Lung (tissue), 12 donors: ENCODE data around the gene ZBED6. TPM values are rescaled to one million over a fixed set of nuclear protein-coding genes. Genes with fewer than 3 reads are reported as not detected.

ENCODE experiments used
- ATAC-seq: fragments of 200-7000 bp; cut with Tn5 transposase; one replicate; pipeline ENCODE4 v1.9.1; 2020; ENCODE audit warnings: moderate number of reproducible peaks; ENCODE audit not compliant: insufficient read depth, low FRiP score
- DNase-seq, 3 donors: peaks; one replicate each; pipeline ENCODE4 v3.0.0-alpha.2; 2013 to 2017
- H3K27ac ChIP-seq, 2 donors: one replicate each; pipeline ENCODE4 v1.5.1; 2013; ENCODE audit warnings: mild to moderate bottlenecking in 2 of 2, moderate library complexity in 2 of 2, control low read depth in 1 of 2, inconsistent platforms in 1 of 2, low read depth in 1 of 2, low read length in 1 of 2
- H3K27me3 ChIP-seq, 3 donors: one replicate each; pipeline ENCODE4 v1.5.1; 2013; ENCODE audit warnings: low read length in 2 of 3; ENCODE audit not compliant: control insufficient read depth in 3 of 3, insufficient read depth in 3 of 3
- H3K36me3 ChIP-seq, 4 donors: one replicate each; pipeline ENCODE4 v1.5.1; 2013; ENCODE audit warnings: low read length in 4 of 4, mild to moderate bottlenecking in 1 of 4, moderate library complexity in 1 of 4; ENCODE audit not compliant: control insufficient read depth in 4 of 4, insufficient read depth in 4 of 4
- H3K4me1 ChIP-seq, 5 donors: one replicate each; pipeline ENCODE4 v1.5.1; 2013; ENCODE audit warnings: low read length in 5 of 5, mild to moderate bottlenecking in 2 of 5, moderate library complexity in 1 of 5; ENCODE audit not compliant: control insufficient read depth in 5 of 5, insufficient read depth in 5 of 5
- H3K4me3 ChIP-seq: one replicate; pipeline ENCODE4 v1.5.1; 2013; ENCODE audit warnings: mild to moderate bottlenecking, control low read depth, moderate library complexity
- H3K9ac ChIP-seq, 2 donors: one replicate each; pipeline ENCODE4 v1.5.1; 2013; ENCODE audit warnings: low read length in 2 of 2, control low read depth in 1 of 2; ENCODE audit not compliant: insufficient read depth in 1 of 2
- H3K9me3 ChIP-seq, 4 donors: one replicate each; pipeline ENCODE4 v1.5.1; 2013; ENCODE audit warnings: low read length in 3 of 4, mild to moderate bottlenecking in 1 of 4, moderate library complexity in 1 of 4; ENCODE audit not compliant: control insufficient read depth in 4 of 4, insufficient read depth in 3 of 4
- WGBS, 2 donors: extraction: QIAGEN DNeasy Blood & Tissue Kit; methylation state at CpG; one replicate each; pipeline ENCODE4 v1.1.7; 2013; 5-methylcytosine and 5-hydroxymethylcytosine counted together
- polyA plus RNA-seq, 2 donors: library from polyadenylated mRNA; stranded (reverse); fragments of 200-250 nt; gene quantifications; one replicate each; pipeline ENCODE4 v1.2.1, GENCODE V29; 2013
- total RNA-seq, 2 donors: library from RNA; depleted of rRNA in 1 of 2; stranded (reverse); fragments of >200 nt in 1 of 2; gene quantifications; one replicate each; pipeline ENCODE4 v1.2.1, GENCODE V29; 2014 to 2021
- TF ChIP-seq, protein P1 (sequence below): IDR thresholded peaks from 2 replicates; pipeline ENCODE4 v1.5.1; 2012; ENCODE audit warnings: mild to moderate bottlenecking; ENCODE audit errors: control extremely low read depth, extremely low read depth
- donor health status: control.
- donor health status: control.
- donor health status: Bipolar disorder and iron deficiency.
- donor health status: healthy.
- donor health status: DM: yes; HTN: yes; CAD: no.

Gene ZBED6
- total and polyA plus RNA-seq, 4 donors = 1.4 to 27.1 (median 11.9) TPM

DNA sequence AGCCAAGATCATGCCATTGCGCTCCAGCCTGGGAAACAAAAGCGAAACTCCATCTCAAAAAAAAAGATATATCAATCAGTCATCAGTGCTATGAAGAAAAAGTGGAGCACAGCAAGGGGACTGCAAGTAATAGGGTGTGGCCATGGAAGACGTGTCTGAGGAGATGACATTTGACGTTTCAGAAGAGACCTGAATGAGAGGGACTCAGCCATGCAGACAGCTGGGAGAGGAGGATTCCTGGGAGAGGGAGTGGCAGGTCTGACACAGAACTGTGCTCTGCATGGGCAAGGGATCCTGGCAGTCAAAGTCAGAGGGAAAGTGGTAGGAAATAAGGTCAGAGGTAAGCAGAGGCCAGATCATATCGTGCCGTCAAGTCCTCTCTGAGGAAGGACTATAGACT, 27.2 kb upstream of the ZBED6 start:
- Histone ChIP-seq H3K4me3 (no peak overlapping the region), H3K9me3 (no peaks in the 10 kb centered on the region), H3K4me1 (peaks cover 0 to 14% (median 6%) of the 10 kb centered on the region in 5 donors), H3K9ac (no peak overlapping the region), H3K27ac (no peak overlapping the region), H3K36me3 (no peaks in the 10 kb centered on the region), H3K27me3 (no peaks in the 10 kb centered on the region)
- TF ChIP-seq, protein P1, sequence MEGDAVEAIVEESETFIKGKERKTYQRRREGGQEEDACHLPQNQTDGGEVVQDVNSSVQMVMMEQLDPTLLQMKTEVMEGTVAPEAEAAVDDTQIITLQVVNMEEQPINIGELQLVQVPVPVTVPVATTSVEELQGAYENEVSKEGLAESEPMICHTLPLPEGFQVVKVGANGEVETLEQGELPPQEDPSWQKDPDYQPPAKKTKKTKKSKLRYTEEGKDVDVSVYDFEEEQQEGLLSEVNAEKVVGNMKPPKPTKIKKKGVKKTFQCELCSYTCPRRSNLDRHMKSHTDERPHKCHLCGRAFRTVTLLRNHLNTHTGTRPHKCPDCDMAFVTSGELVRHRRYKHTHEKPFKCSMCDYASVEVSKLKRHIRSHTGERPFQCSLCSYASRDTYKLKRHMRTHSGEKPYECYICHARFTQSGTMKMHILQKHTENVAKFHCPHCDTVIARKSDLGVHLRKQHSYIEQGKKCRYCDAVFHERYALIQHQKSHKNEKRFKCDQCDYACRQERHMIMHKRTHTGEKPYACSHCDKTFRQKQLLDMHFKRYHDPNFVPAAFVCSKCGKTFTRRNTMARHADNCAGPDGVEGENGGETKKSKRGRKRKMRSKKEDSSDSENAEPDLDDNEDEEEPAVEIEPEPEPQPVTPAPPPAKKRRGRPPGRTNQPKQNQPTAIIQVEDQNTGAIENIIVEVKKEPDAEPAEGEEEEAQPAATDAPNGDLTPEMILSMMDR = no peak
- WGBS, 2 donors = 80 to 84% methylated on average over 6 of the region's 6 CpGs
- ATAC-seq (no peak), DNase-seq (no peak)

DNA sequence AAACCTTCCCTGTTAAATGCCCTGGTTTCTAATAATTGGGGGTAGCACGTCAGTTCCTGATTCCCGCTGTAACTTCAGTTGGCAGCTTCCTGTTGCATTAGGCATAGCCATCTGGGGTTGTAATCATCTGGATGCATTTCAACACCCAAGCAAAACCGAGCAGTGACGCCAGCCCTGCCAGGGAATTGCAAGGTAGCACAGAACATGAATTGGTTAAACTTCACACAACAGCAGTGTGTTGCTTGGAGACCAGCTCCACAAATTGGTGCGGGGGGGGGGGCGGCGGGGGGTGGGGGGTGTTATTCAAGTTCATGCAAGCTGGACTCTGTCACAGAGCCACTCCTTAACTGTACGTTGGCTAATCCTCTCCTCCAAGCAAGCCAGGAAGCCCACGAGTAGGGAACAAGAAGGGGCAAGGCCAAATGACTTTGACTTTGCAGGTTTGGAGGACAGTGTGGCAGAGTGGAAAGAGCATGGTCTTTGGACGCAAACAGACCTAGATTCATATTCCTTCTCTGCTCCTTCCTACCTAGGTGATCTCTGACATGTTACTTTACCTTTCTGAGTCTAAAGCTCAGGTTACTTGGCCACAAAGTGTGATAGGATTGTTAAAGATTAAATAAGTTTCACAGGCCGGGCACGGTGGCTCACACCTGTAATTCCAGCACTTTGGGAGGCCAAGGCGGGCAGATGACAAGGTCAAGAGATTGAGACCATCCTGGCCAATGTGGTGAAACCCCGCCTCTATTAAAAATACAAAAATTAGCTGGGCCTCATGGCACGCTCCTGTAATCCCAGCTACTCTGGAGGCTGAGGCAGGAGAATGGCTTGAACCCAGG, 25.7 kb upstream of the ZBED6 start:
- Histone ChIP-seq H3K27me3 (no peaks in the 10 kb centered on the region), H3K9me3 (no peaks in the 10 kb centered on the region), H3K27ac (peak overlapping the region; percentile 15 to 33), H3K36me3 (no peaks in the 10 kb centered on the region), H3K9ac (peak overlapping the region in 1 of 2 donors; percentile 67), H3K4me3 (no peak overlapping the region), H3K4me1 (peaks cover 0 to 14% (median 4%) of the 10 kb centered on the region in 5 donors)
- WGBS, 2 donors = 37 to 40% methylated on average over 15 of the region's 15 CpGs
- DNase-seq (peak; percentile 92 to 95 (median 94)), ATAC-seq (no peak)
- TF ChIP-seq, protein P1 = no peak

GRCh38 chr1:203771901-203772301, 23.5 kb upstream of the ZBED6 start:
- ATAC-seq = no peak
- no peaks in the 10 kb centered on the region for H3K27me3 ChIP-seq
- H3K4me3 ChIP-seq = no peak overlapping the region
- TF ChIP-seq, protein P1 = no peak
- H3K4me1 ChIP-seq = peaks cover 0 to 14% (median 4%) of the 10 kb centered on the region in 5 donors
- peak overlapping the region in 1 of 2 donors; percentile 60 for H3K27ac ChIP-seq
- DNase-seq = peak in 2 of 3 donors; percentile 50 to 71
- 73 to 86% methylated on average over 7 of the region's 7 CpGs for WGBS, 2 donors
- no peaks in the 10 kb centered on the region for H3K9me3 ChIP-seq
- no peak overlapping the region for H3K9ac ChIP-seq
- H3K36me3 ChIP-seq = no peaks in the 10 kb centered on the region
